CD14-positive monocyte (primary cell): ENCODE results near the gene GOLGA7B. TPM values are rescaled to one million over a fixed set of nuclear protein-coding genes. Genes with fewer than 3 reads are reported as not detected.

Source experiments
- DNase-seq, 3 donors: peaks; one replicate each; pipeline ENCODE4 v3.0.0-alpha.2; 2011 to 2022
- H2AFZ ChIP-seq: 2 replicates; pipeline ENCODE4 v1.6.0; 2012; ENCODE audit warnings: mild to moderate bottlenecking, low read depth, low read length, inconsistent platforms; ENCODE audit not compliant: insufficient read depth, poor library complexity, severe bottlenecking
- H3K27ac ChIP-seq, 2 donors: 1 replicate in 1 of 2; 2 replicates in 1 of 2; pipeline ENCODE4 v1.5.1; 2012 to 2013; ENCODE audit warnings: low read length in 2 of 2, control low read depth in 1 of 2, inconsistent platforms in 1 of 2, low read depth in 1 of 2, mild to moderate bottlenecking in 1 of 2
- H3K27me3 ChIP-seq, 2 donors: one replicate each; pipeline versions ENCODE4 v1.6.0 to v1.6.1; 2011 to 2013; ENCODE audit warnings: low read length in 2 of 2; ENCODE audit not compliant: control insufficient read depth in 2 of 2, insufficient read depth in 2 of 2
- H3K36me3 ChIP-seq, 2 donors: replicated peaks in 1 of 2; 1 replicate in 1 of 2; 2 replicates in 1 of 2; pipeline versions ENCODE4 v1.5.1 to v1.6.1; 2012 to 2013; ENCODE audit warnings: low read length in 2 of 2, control low read depth in 1 of 2, inconsistent platforms in 1 of 2, mild to moderate bottlenecking in 1 of 2; ENCODE audit not compliant: insufficient read depth in 2 of 2, control insufficient read depth in 1 of 2
- H3K4me1 ChIP-seq, 2 donors: 1 replicate in 1 of 2; 2 replicates in 1 of 2; pipeline versions ENCODE4 v1.5.1 to v1.6.1; 2012 to 2013; ENCODE audit warnings: low read length in 2 of 2, control low read depth in 1 of 2, inconsistent platforms in 1 of 2, mild to moderate bottlenecking in 1 of 2, moderate library complexity in 1 of 2; ENCODE audit not compliant: insufficient read depth in 2 of 2, control insufficient read depth in 1 of 2
- H3K4me2 ChIP-seq: replicated peaks from 2 replicates; pipeline ENCODE3; 2012; ENCODE audit warnings: low read length, moderate library complexity, mild to moderate bottlenecking; ENCODE audit not compliant: poor library complexity, severe bottlenecking; ENCODE audit errors: extremely low read depth
- H3K4me3 ChIP-seq, 3 experiments: fragments of 200-600 bp in 1 of 3; sonication (generic) in 1 of 3; replicated peaks in 1 of 3; 1 replicate in 2 of 3; 2 replicates in 1 of 3; pipeline ENCODE4 v1.5.1; 2011 to 2013; ENCODE audit warnings: low read length in 3 of 3, mild to moderate bottlenecking in 3 of 3, control low read depth in 2 of 3, low read depth in 2 of 3, inconsistent platforms in 1 of 3, moderate library complexity in 1 of 3
- H3K79me2 ChIP-seq: 2 replicates; pipeline ENCODE4 v1.6.0; 2012; ENCODE audit warnings: mild to moderate bottlenecking, control low read depth, inconsistent platforms, low read length, moderate library complexity; ENCODE audit not compliant: insufficient read depth
- H3K9ac ChIP-seq: 2 replicates; pipeline ENCODE4 v1.6.0; 2017; ENCODE audit warnings: low read length, mild to moderate bottlenecking; ENCODE audit not compliant: insufficient read depth, poor library complexity, severe bottlenecking
- H3K9me3 ChIP-seq, 2 donors: replicated peaks in 1 of 2; 1 replicate in 1 of 2; 2 replicates in 1 of 2; pipeline versions ENCODE4 v1.5.1 to v1.6.1; 2012 to 2013; ENCODE audit warnings: low read length in 2 of 2, control low read depth in 1 of 2; ENCODE audit not compliant: control insufficient read depth in 1 of 2, insufficient read depth in 1 of 2
- H4K20me1 ChIP-seq: 2 replicates; pipeline ENCODE4 v1.6.0; 2012; ENCODE audit warnings: mild to moderate bottlenecking, low read length, control low read depth, moderate library complexity; ENCODE audit not compliant: insufficient read depth
- H3K27ac Mint-ChIP-seq, 7 donors: one replicate each; pipeline ENCODE4 v1.8.0; 2020; ENCODE audit warnings: mild to moderate bottlenecking in 7 of 7, mixed read lengths in 7 of 7, moderate library complexity in 6 of 7, inconsistent platforms in 2 of 7
- H3K27me3 Mint-ChIP-seq, 3 donors: one replicate each; pipeline ENCODE4 v1.8.0; 2021 to 2022; ENCODE audit warnings: low read depth in 3 of 3, mild to moderate bottlenecking in 3 of 3, mixed read lengths in 3 of 3, moderate library complexity in 3 of 3, inconsistent platforms in 1 of 3
- H3K36me3 Mint-ChIP-seq, 2 donors: one replicate each; pipeline ENCODE4 v1.8.0; 2020; ENCODE audit warnings: mixed read lengths in 2 of 2, inconsistent platforms in 1 of 2, mild to moderate bottlenecking in 1 of 2
- H3K4me1 Mint-ChIP-seq: one replicate; pipeline ENCODE4 v1.8.0; 2020; ENCODE audit warnings: mild to moderate bottlenecking, mixed read lengths
- H3K4me3 Mint-ChIP-seq, 2 donors: one replicate each; pipeline ENCODE4 v1.8.0; 2020; ENCODE audit warnings: mild to moderate bottlenecking in 2 of 2, mixed read lengths in 2 of 2, moderate library complexity in 1 of 2
- H3K9me3 Mint-ChIP-seq, 7 donors: one replicate each; pipeline ENCODE4 v1.8.0; 2020 to 2022; ENCODE audit warnings: mixed read lengths in 7 of 7, mild to moderate bottlenecking in 6 of 7, moderate library complexity in 6 of 7, inconsistent platforms in 2 of 7
- WGBS: methylation state at CpG from one replicate; pipeline ENCODE4 v1.1.5; 2013; ENCODE audit warnings: missing lambda C conversion rate; ENCODE audit not compliant: insufficient coverage; 5-methylcytosine and 5-hydroxymethylcytosine counted together
- intact Hi-C, 2 donors: fragments of 100-400 bp; cut with micrococcal nuclease; formaldehyde crosslinking; loops; one replicate each; pipeline versions ENCODE4 v1.15.0 to v1.15.1; 2023
- polyA plus RNA-seq, 3 donors: library from polyadenylated mRNA; depleted of rRNA in 1 of 3; unstranded in 2 of 3; stranded (reverse) in 1 of 3; fragments of 300-500 nt in 2 of 3; fragments of >200 nt in 1 of 3; fragmentation: Illumina TruSeq in 2 of 3; gene quantifications; 1 replicate in 2 of 3; 2 replicates in 1 of 3; pipeline ENCODE4 v1.2.3, GENCODE V29; 2012 to 2021
- TF ChIP-seq, protein P1 (sequence below): fragments of 200-600 bp; IDR thresholded peaks from one replicate; pipeline ENCODE4 v1.8.0; 2022; ENCODE audit warnings: antibody characterized with exemption, mild to moderate bottlenecking

GOLGA7B gene
- polyA plus RNA-seq, 3 donors, result 0.03 TPM; not detected in 2

DNA sequence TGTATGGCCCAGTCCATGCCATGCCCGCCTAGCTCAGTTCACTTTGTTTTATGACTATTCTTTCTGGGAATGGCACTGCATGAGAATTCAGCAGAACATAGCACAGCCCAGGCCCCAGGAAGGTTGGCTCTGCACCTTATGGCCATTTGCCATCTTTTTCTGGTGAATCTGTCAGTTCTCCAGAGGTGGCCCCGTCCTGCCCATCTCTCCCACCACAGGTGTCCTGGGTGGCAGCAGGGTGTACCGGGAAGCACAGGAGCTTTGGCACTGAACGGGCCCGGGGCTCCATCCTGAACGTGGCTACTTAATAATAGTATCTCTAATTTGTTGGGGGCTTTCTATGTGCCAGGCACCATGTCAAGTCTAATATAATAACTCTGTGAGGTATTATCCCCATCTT lies 24.7 kb downstream of the GOLGA7B start:
- H4K20me1 ChIP-seq, result no peaks in the 10 kb centered on the region
- Mint-ChIP-seq H3K9me3 (peaks cover 0 to 3% (median 0%) of the 10 kb centered on the region in 7 donors), H3K4me1 (peaks cover 4% of the 10 kb centered on the region), H3K27ac (no peak overlapping the region), H3K27me3 (peaks cover 5 to 21% (median 11%) of the 10 kb centered on the region in 3 donors), H3K4me3 (no peak overlapping the region), H3K36me3 (no peaks in the 10 kb centered on the region)
- no peak overlapping the region for H3K4me3 ChIP-seq
- H3K9me3 ChIP-seq, result no peaks in the 10 kb centered on the region
- no peak overlapping the region for H3K4me2 ChIP-seq
- H2AFZ ChIP-seq, result no peak overlapping the region
- no peaks in the 10 kb centered on the region for H3K79me2 ChIP-seq
- intact Hi-C loops, result no loop called here
- 64% methylated on average over 1 of the region's 6 CpGs for WGBS
- no peaks in the 10 kb centered on the region for H3K36me3 ChIP-seq
- TF ChIP-seq, protein P1, sequence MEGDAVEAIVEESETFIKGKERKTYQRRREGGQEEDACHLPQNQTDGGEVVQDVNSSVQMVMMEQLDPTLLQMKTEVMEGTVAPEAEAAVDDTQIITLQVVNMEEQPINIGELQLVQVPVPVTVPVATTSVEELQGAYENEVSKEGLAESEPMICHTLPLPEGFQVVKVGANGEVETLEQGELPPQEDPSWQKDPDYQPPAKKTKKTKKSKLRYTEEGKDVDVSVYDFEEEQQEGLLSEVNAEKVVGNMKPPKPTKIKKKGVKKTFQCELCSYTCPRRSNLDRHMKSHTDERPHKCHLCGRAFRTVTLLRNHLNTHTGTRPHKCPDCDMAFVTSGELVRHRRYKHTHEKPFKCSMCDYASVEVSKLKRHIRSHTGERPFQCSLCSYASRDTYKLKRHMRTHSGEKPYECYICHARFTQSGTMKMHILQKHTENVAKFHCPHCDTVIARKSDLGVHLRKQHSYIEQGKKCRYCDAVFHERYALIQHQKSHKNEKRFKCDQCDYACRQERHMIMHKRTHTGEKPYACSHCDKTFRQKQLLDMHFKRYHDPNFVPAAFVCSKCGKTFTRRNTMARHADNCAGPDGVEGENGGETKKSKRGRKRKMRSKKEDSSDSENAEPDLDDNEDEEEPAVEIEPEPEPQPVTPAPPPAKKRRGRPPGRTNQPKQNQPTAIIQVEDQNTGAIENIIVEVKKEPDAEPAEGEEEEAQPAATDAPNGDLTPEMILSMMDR, result no peak
- H3K27ac ChIP-seq, result no peak overlapping the region
- DNase-seq, result no peak
- no peak overlapping the region for H3K9ac ChIP-seq
- peaks cover 0 to 2% of the 10 kb centered on the region in 2 donors for H3K4me1 ChIP-seq
- peaks cover 2% of the 10 kb centered on the region in 2 donors for H3K27me3 ChIP-seq

DNA sequence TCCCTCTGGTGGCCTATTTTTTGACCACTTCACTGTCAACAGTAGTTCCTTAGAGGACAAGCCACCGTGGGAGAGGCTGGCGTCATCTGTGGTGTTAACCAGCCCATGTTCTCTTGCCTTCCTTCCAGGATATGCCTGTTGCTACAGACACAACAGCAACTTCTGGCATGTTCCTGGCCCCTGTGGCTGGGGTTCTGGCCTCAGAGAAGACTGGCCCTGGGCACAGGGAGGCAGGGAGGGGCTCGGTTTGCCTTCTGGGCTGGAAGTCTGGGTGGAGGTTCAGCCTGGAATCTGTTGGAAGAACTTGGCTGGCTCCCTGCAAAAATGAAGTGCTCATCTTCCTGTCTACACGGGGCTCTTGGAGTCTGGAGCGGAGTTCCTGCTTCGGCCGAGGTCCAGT lies 25.7 kb downstream of the GOLGA7B start:
- peaks cover 2% of the 10 kb centered on the region in 2 donors for H3K27me3 ChIP-seq
- peaks cover 7 to 13% (median 9%) of the 10 kb centered on the region in 3 donors for H3K27me3 Mint-ChIP-seq
- H3K4me3 Mint-ChIP-seq, result no peak overlapping the region
- intact Hi-C loops, result no loop called here
- no peak overlapping the region for H3K4me3 ChIP-seq
- no peak overlapping the region for H3K4me2 ChIP-seq
- H3K27ac Mint-ChIP-seq, result no peak overlapping the region
- no peak overlapping the region for H3K9ac ChIP-seq
- H3K9me3 Mint-ChIP-seq, result peaks cover 0 to 4% (median 0%) of the 10 kb centered on the region in 7 donors
- 76% methylated on average over 7 of the region's 7 CpGs for WGBS
- H3K79me2 ChIP-seq, result no peaks in the 10 kb centered on the region
- no peak overlapping the region for H3K27ac ChIP-seq
- no peaks in the 10 kb centered on the region for H3K9me3 ChIP-seq
- no peaks in the 10 kb centered on the region for H3K36me3 ChIP-seq
- no peaks in the 10 kb centered on the region for H4K20me1 ChIP-seq
- no peaks in the 10 kb centered on the region for H3K36me3 Mint-ChIP-seq
- no peaks in the 10 kb centered on the region for H3K4me1 Mint-ChIP-seq
- no peaks in the 10 kb centered on the region for H3K4me1 ChIP-seq
- no peak for DNase-seq
- TF ChIP-seq, protein P1, result no peak
- no peak overlapping the region for H2AFZ ChIP-seq
